SIG-M5 treated with dmso at 0.1 percent for 504 hours (cell line): ENCODE data around the gene DNAJC11.
"Not testable (repeated sequence)": the region's sequence is repeated elsewhere in the genome, so short reads cannot be mapped to it uniquely, and the experiment has no call there.

Source experiments
- DNase-seq: peaks from one replicate; lab custom pipeline; 2025; ENCODE audit not compliant: unreplicated experiment; lab: John Stamatoyannopoulos, UW

DNAJC11 gene

GRCh38 chr1:6601923-6602668 lies 99.5 kb downstream of the DNAJC11 start:
- no peak for DNase-seq

GRCh38 chr1:6601049-6601922 lies 100.3 kb downstream of the DNAJC11 start:
- DNase-seq, result peak; percentile 80

GRCh38 chr1:6600410-6601048 lies 101.1 kb downstream of the DNAJC11 start:
- DNase-seq, result no peak

- not testable (repeated sequence) for DNase-seq
Measured at GRCh38 chr1:6599991-6600390, 101.6 kb downstream of the DNAJC11 start.

GRCh38 chr1:6599141-6599975 lies 102.3 kb downstream of the DNAJC11 start:
- peak; percentile 73 for DNase-seq

- no peak for DNase-seq
Measured at GRCh38 chr1:6597777-6598131, 103.9 kb downstream of the DNAJC11 start.

- no peak for DNase-seq
Measured at GRCh38 chr1:6596886-6597776, 104.5 kb downstream of the DNAJC11 start.

GRCh38 chr1:6596351-6596750 lies 105.3 kb downstream of the DNAJC11 start:
- DNase-seq, result no peak

- no peak for DNase-seq
Measured at GRCh38 chr1:6594977-6595740, 106.5 kb downstream of the DNAJC11 start.

- DNase-seq, result no peak
Measured at GRCh38 chr1:6593810-6594209, 107.8 kb downstream of the DNAJC11 start.

- DNase-seq, result no peak
Measured at GRCh38 chr1:6592865-6593593, 108.6 kb downstream of the DNAJC11 start.

GRCh38 chr1:6592441-6592840 lies 109.2 kb downstream of the DNAJC11 start:
- no peak for DNase-seq

- no peak for DNase-seq
Measured at GRCh38 chr1:6591644-6592043, 110.0 kb downstream of the DNAJC11 start.

- DNase-seq, result no peak
Measured at GRCh38 chr1:6591222-6591621, 110.4 kb downstream of the DNAJC11 start.

- DNase-seq, result no peak
Measured at GRCh38 chr1:6590046-6590445, 111.6 kb downstream of the DNAJC11 start.

GRCh38 chr1:6588893-6589520 lies 112.6 kb downstream of the DNAJC11 start:
- no peak for DNase-seq

- DNase-seq, result no peak
Measured at GRCh38 chr1:6588128-6588892, 113.3 kb downstream of the DNAJC11 start.
